Endothelial cell of umbilical vein (primary cell): ENCODE data around the gene PARP12. TPM values are rescaled to one million over a fixed set of nuclear protein-coding genes. Genes with fewer than 3 reads are reported as not detected.

Experiments
- BruUV-seq: library from RNA; stranded (reverse); fragments of 400-500 nt; replicated peaks from 2 replicates; lab custom pipeline; 2021; lab: Mats Ljungman, UMichigan
- CTCF ChIA-PET: fragments of 300-600, 350-600 bp; sonication (Branson Sonifier 250); formaldehyde crosslinking; loops from one replicate; lab custom pipeline; 2021; ENCODE audit warnings: antibody characterized with exemption, inconsistent platforms; lab: Charles Lee
- POLR2A ChIA-PET: fragments of 300-600, 350-600 bp; sonication (Branson Sonifier 250); formaldehyde crosslinking; loops from one replicate; lab custom pipeline; 2021; ENCODE audit warnings: antibody characterized with exemption, inconsistent platforms; lab: Charles Lee
- DNase-seq: peaks from one replicate; pipeline ENCODE4 v3.0.0-alpha.2; 2011; ENCODE audit warnings: low read depth, low spot score
- FAIRE-seq: peaks from 2 replicates; lab custom pipeline; 2011; peaks lifted over from hg19 to GRCh38; lab: Jason Lieb, UNC
- H2AFZ ChIP-seq: 2 replicates; pipeline ENCODE4 v1.6.0; 2012; ENCODE audit warnings: low read depth, low read length, control low read depth, inconsistent platforms
- H3K27ac ChIP-seq: 2 replicates; pipeline ENCODE4 v1.5.1; 2011; ENCODE audit warnings: low read depth, mild to moderate bottlenecking, control low read depth, low read length, moderate library complexity; ENCODE audit not compliant: insufficient read depth
- H3K27me3 ChIP-seq, 2 experiments: 2 replicates each; pipeline versions ENCODE4 v1.6.0 to v1.6.1; 2011; ENCODE audit warnings: low read length in 2 of 2, mixed read lengths in 1 of 2; ENCODE audit not compliant: control insufficient read depth in 2 of 2, insufficient read depth in 2 of 2
- H3K36me3 ChIP-seq, 2 experiments: 2 replicates in 1 of 2; 3 replicates in 1 of 2; pipeline ENCODE4 v1.5.1; 2011; ENCODE audit warnings: low read length in 2 of 2, mild to moderate bottlenecking in 1 of 2, moderate library complexity in 1 of 2; ENCODE audit not compliant: control insufficient read depth in 2 of 2, insufficient read depth in 2 of 2; ENCODE audit errors: extremely low read depth in 1 of 2
- H3K4me1 ChIP-seq: 3 replicates; pipeline ENCODE4 v1.5.1; 2011; ENCODE audit warnings: mild to moderate bottlenecking, low read length; ENCODE audit not compliant: control insufficient read depth, insufficient read depth; ENCODE audit errors: extremely low read depth
- H3K4me2 ChIP-seq: 2 replicates; pipeline ENCODE4 v1.6.1; 2011; ENCODE audit warnings: low read length, control low read depth, mixed read lengths; ENCODE audit not compliant: insufficient read depth
- H3K4me3 ChIP-seq, 3 experiments: fragments of 200-600 bp in 1 of 3; sonication (generic), shearing (Covaris generic) in 1 of 3; replicated peaks in 1 of 3; 2 replicates each; pipeline ENCODE4 v1.5.1; 2011 to 2016; ENCODE audit warnings: control low read depth in 3 of 3, low read length in 3 of 3, mild to moderate bottlenecking in 2 of 3, inconsistent platforms in 1 of 3, low read depth in 1 of 3, moderate library complexity in 1 of 3; ENCODE audit not compliant: insufficient read depth in 1 of 3
- H3K79me2 ChIP-seq: 2 replicates; pipeline ENCODE4 v1.6.0; 2012; ENCODE audit warnings: low read length, inconsistent platforms; ENCODE audit not compliant: control insufficient read depth, insufficient read depth
- H3K9ac ChIP-seq: replicated peaks from 2 replicates; pipeline ENCODE3; 2011; ENCODE audit warnings: low read length, control low read depth; ENCODE audit not compliant: insufficient read depth; ENCODE audit errors: extremely low read depth
- H3K9me1 ChIP-seq: replicated peaks from 3 replicates; pipeline ENCODE4 v1.6.0; 2011; ENCODE audit warnings: mild to moderate bottlenecking, low read length; ENCODE audit not compliant: control insufficient read depth, insufficient read depth; ENCODE audit errors: extremely low read depth
- H3K9me3 ChIP-seq: replicated peaks from 2 replicates; pipeline ENCODE4 v1.5.1; 2012; ENCODE audit warnings: low read length, inconsistent platforms; ENCODE audit not compliant: control insufficient read depth, insufficient read depth
- H4K20me1 ChIP-seq: replicated peaks from 2 replicates; pipeline ENCODE3; 2011; ENCODE audit warnings: mild to moderate bottlenecking, low read length; ENCODE audit not compliant: control insufficient read depth, insufficient read depth; ENCODE audit errors: extremely low read depth
- CTCF ChIP-seq, 2 donors: IDR thresholded peaks; 1 replicate in 1 of 2; 2 replicates in 1 of 2; pipeline ENCODE4 v1.5.1; 2011; ENCODE audit warnings: low read length in 2 of 2, mild to moderate bottlenecking in 2 of 2, moderate library complexity in 2 of 2, control low read depth in 1 of 2, inconsistent platforms in 1 of 2, low read depth in 1 of 2; ENCODE audit not compliant: insufficient read depth in 1 of 2; ENCODE audit errors: extremely low read depth in 1 of 2
- MAX ChIP-seq: IDR thresholded peaks from 2 replicates; pipeline ENCODE4 v1.6.1; 2011; ENCODE audit not compliant: insufficient read depth, insufficient read length
- POLR2A ChIP-seq: IDR thresholded peaks from 2 replicates; pipeline ENCODE4 v1.6.1; 2012; ENCODE audit warnings: low read depth, mild to moderate bottlenecking, control low read depth, low read length
- dilution Hi-C: fragments of 300-500 bp; cut with MboI; formaldehyde crosslinking; loops from one replicate; pipeline ENCODE4 v1.15.0; 2019; ENCODE audit warnings: low sequenced_read_pairs; ENCODE audit not compliant: extremely low pct_ligation_motif_present
- intact Hi-C: fragments of 100-400 bp; cut with micrococcal nuclease; formaldehyde crosslinking; loops from one replicate; pipeline ENCODE4 v1.10.0; 2022
- polyA plus RNA-seq, 4 experiments: library from polyadenylated mRNA; depleted of rRNA in 3 of 4; stranded (reverse) in 3 of 4; unstranded in 1 of 4; fragments of >200 nt; gene quantifications; 2 replicates each; pipeline versions ENCODE4 v1.2.1 to v1.2.3, GENCODE V29; 2011 to 2012; ENCODE audit warnings: missing spikeins in 1 of 4
- total RNA-seq: library from RNA; stranded (reverse); gene quantifications from 2 replicates; pipeline ENCODE4 v1.2.3, GENCODE V29; 2021

PARP12 gene
- total and polyA plus RNA-seq, 2 donors (not counting 3 experiments of a cell fraction or from before 2014, with no cell fraction given) = 65.4 to 83.2 TPM

- dilution Hi-C loops = no loop called here
- POLR2A ChIA-PET = no interaction called here
- BruUV-seq = no TSS peak
- FAIRE-seq = no peak
- no peak for DNase-seq
- Histone ChIP-seq H3K9ac (no peak overlapping the region), H4K20me1 (no peaks in the 10 kb centered on the region), H3K79me2 (no peaks in the 10 kb centered on the region), H3K9me3 (no peaks in the 10 kb centered on the region), H3K4me2 (no peak overlapping the region), H3K9me1 (no peaks in the 10 kb centered on the region), H3K36me3 (no peaks in the 10 kb centered on the region), H3K27me3 (peaks cover 6 to 8% of the 10 kb centered on the region in 2 experiments), H3K4me3 (no peak overlapping the region), H2AFZ (no peak overlapping the region), H3K27ac (no peak overlapping the region), H3K4me1 (no peaks in the 10 kb centered on the region)
- intact Hi-C loops = no loop called here
- CTCF ChIA-PET = no interaction called here
- TF ChIP-seq CTCF (IDR thresholded peaks at IDR 0.05; ENCODE audit: extremely low read depth in 1 of 2, insufficient read depth in 1 of 2, low read depth in 1 of 2, low read length in 2 of 2) (no peak), MAX (no peak), POLR2A (no peak)
These were observed 85.7 kb downstream of the PARP12 start for GRCh38 chr7:139976838-139977656.
